Smooth muscle cell of the brain vasculature (primary cell): ENCODE measurements around the gene APOBEC3A.
"Not testable (repeated sequence)": the region's sequence is repeated elsewhere in the genome, so short reads cannot be mapped to it uniquely, and the experiment has no call there.

Experiments used
- DNase-seq: peaks from one replicate; pipeline ENCODE4 v3.0.0-alpha.2; 2012; ENCODE audit warnings: low read depth, low spot score

APOBEC3A gene

DNA sequence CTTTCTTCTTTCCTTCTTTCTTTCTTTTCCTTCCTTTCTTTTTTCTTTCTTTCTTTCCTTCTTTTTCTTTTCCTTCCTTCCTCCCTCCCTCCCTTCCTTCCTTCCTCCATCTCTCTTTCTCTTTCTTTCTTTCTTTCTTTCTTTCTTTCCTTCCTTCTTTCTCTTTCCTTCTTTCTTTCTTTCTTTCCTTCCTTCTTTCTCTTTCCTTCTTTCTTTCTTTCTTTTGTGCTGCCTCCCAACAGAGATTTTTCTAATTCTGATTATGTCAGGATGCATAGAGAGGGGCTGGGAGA, 1.2 kb downstream of the APOBEC3A start:
- not testable (repeated sequence) for DNase-seq

DNA sequence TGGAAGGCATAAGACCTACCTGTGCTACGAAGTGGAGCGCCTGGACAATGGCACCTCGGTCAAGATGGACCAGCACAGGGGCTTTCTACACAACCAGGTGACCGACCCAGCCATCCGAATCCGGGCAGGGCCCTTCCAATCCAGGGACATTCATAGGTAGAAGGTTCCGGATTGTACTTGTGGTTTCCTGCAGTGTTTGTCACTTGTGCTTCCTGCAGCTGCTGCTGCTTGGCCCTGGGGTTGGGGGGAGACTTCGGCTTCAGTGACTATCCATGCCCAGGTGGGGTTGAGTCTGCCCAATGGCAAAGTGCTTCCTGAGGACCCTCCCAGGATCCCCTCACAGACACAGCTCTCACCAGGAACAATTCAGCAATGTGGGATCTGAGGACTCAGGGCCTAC, 2.2 kb downstream of the APOBEC3A start:
- no peak for DNase-seq

DNA sequence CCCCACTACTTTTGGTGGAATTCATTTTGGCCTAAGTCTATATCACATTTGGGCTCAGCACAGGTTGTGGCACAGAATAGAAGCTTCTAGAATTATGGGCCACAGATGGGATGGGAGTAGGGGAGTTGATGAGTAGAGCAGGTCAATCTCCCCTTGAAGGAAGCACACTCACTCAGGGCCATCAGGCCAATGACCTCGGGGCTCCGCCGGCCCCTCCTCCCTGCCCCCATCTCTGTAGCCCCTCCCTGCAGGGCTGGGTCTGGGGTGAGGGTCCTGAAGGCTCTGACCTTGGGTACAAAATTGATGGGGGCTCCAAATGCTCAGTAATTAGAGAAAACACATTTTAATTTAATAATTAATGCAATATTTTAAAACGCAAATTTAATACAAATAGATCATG, 3.3 kb downstream of the APOBEC3A start:
- DNase-seq: not testable (repeated sequence)

DNA sequence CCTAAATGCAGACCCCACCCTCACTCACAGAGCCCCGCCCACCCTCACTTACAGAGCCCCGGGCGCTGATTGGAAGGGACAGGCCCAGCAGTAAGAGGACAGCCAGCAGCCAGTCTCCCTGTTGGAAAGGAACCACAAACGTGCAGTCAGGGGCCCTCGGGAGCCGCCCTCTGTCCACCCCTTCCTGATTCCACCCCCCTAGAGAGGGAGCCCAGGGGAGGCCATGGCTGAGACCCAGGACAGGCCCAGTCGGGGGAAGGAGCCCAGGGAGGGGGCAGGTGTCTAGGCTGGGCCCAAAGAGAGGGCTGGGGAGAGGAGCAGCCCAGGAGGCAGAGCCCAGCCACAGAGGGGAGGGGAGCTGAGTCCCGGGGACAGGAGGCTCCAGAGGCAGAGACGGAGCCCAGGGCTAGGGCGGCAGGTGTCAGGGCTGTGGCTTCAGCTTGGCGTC, 5.9 kb downstream of the APOBEC3A start:
- DNase-seq: not testable (repeated sequence)

DNA sequence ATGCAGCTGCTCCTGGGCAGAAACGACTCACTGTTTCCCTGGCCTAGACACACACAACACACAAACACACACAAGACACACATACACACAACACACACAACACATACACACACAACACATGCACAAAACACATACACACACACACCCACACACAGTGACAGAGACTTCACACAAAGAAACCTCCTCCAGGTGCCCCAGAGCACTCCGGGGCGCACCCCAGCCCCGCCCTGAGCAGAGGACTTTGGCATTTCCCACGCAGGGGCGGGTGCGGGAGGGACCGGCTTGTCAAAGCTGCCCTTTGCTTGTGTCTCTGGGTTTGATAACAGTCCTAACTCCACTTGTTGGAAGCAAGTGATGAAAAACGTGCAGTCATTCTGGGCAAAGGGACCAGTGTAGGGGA, 6.5 kb downstream of the APOBEC3A start:
- no peak for DNase-seq

DNA sequence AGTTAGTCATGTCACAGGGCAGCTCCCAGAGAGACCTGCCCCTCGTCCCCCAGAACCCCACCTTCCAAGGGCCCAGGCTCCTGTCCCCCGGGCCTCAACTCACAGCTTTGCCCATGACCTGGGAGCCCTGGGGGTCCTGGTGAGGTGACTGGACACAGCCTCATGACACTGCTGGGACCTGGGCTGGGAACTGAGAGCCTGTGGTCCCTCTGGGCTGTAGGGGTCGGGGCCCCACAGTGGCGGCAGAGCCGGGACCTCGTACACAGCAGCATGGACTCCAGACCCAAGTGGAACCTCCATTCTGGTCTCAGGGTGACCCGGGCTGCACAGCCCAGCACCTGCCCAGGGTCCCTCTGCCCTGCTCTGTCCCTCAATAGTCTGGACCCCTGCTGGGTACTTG, 6.9 kb downstream of the APOBEC3A start:
- no peak for DNase-seq

DNA sequence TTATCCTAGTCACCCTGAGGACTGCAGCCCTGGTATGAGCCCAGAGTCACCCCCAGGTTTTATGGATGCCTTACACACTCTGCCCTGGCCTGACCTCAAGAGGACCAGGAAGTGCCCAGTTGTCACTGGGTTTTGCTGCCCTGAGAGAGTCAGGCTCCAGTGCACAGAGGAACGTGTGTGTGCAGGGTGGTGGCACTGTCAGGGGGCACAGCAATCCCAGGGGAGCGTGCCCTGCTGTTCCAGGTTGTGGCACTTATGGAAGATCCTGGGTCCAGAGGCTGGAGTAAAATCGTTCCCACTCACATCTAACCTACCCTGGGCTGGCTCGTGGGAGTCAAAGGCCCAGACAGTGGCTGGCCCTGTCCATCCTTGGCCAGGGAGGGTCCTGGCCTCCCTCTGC, 7.6 kb downstream of the APOBEC3A start:
- no peak for DNase-seq

DNA sequence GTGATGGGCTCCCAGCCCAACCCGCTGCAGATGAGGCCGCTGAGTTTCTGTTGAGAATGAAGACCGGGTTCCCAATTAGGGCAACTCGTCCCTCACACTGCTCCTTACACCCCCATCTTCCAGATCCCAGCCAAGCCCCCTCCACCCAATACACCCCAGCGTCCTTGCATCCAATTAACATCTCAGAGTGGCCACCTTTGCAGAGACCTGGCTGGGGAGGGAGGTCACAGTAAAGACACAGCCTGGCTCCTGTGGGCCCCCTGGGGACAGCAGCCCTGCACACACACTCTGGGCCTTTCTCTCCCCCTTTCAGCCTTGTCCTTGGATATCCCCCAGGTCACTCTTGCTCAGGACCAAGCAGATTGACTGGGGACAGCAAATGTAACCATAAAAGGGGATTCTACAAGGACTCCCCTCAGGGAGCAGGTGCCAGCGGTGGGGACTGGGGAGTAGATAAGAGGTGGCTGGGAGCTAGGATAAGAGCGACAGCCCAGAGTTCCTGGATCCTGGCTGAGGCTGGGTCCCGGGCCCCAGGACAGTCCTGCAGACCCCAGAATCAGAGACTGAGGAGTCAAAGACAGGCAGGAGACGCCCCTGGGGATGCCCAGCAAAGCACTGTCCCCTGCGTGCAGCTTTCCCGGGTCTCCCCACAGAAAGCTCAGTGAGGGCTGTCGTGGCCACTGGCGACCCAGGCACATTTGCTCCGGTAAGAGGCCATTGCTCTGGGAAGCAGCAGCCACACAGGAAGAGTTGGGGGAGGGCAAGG, 8.4 kb downstream of the APOBEC3A start:
- DNase-seq: no peak

DNA sequence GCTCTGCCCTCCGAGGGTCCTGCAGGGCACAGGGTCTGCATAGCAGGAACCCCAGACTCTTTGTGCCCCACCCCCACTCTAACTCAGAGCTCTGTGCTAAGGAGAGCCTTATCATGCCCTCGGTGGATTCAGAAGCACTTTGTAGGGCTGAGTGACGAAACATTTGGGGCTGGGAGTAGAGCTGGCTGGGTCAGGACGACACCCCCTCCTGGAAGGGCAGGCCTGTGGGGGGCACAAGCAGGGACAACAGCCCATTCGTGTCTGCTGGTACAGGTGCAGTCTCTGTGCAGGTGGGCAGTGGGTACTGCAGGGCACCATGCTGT, 8.9 kb downstream of the APOBEC3A start:
- no peak for DNase-seq

DNA sequence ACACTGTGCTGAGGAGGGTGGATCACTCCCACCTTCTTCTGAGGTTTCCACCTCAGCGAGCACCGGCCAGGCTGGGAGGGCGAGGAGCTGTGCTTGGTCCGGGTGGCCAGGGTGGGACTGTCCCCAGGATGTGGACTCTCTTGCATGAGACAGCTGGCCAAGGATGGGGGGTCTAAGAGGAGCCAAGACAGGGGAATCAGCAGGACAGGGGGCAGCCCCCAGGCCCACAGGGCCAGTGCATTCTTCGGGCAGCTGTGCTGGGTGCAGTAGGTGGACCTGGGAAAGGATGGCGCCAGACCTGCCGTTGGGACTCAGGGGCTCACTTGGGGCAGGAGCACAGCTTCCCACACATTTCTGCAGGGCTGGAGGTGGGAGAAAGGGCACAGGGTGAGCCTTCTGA, 9.5 kb downstream of the APOBEC3A start:
- no peak for DNase-seq

DNA sequence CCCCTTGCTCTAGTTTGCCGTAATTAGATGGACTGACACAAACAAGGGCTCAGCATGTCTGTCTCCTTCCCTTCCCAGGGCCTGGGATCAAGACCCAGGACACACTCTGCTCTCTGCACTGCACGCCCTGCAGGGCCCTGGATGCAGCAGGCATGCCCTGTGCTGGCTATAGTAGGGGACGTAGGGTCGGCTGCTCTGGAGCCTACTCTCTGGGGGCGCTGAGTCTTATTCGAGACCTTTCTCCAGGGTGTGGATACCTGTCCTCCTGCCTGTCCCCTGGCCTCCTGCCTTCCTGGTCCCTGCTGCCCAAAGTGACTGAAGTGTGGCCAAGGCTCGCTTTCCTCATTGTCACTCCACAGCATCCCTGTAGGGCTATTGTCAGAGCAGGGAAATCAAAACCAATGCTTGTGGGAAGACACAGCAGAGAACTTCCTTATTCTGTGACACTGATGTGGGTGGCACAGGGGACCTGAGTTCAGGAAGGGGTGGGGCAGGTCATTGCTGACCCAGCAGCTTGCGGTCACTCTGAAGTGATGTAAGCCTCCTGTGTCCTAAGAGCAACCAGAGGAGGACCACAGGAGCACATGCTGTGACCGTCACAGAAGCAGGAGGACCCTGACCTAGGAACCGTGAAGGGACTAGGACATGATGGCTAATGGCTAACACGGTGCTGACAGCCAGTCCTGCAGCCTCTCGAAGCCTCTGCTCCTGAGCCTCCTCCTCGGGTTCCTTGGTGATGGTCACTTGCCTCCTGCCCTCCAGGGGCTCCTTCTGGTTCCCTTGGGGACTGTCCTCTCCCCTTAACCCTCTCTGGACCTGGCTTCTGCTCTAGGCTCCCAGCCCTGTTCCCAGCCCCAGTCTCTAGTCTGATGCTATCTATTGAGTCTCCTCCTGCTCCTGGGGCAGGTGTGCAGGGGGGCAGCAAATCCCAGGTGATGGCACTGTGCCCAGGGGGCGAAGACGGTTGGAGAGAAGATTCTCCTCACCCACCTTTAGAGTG, 10.3 kb downstream of the APOBEC3A start:
- no peak for DNase-seq

DNA sequence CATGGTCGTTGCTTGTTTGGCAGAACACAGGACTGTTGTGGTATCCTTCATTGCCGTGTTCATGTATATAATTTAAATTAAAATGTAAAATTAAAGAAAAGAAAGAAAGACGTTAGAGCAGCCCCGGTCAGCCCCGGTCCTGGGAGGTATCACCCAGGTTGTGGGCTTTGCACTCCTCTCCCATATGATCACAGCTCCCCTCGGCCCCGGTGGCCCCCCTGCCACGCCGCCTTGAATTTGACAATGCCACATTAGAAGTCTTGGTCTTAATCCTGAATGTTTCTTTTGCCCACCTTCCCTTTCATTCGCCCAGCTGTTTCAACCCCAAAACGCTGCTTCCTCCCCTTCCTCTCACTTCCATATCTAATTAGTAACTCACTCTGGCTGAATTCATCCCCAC, 11.4 kb downstream of the APOBEC3A start:
- no peak for DNase-seq

DNA sequence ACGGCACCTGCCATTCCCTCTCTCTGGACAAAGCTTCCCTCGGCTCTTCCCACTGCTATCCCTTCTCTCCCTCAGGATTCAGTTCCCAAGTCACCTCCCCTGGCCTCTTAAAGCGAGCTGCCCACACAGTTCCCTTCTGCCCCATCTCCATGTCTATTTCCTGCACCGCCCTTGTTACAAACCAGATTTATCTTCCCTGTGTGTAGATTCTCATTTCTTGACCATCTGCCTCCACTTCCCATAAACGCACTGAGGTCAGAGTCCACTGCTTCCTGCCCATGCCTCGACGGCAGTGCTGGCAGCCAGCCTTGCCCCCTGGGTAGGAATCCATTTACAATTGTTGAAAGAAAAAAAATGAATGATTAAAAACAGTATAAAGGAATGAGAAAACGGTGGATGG, 13.1 kb downstream of the APOBEC3A start:
- no peak for DNase-seq

DNA sequence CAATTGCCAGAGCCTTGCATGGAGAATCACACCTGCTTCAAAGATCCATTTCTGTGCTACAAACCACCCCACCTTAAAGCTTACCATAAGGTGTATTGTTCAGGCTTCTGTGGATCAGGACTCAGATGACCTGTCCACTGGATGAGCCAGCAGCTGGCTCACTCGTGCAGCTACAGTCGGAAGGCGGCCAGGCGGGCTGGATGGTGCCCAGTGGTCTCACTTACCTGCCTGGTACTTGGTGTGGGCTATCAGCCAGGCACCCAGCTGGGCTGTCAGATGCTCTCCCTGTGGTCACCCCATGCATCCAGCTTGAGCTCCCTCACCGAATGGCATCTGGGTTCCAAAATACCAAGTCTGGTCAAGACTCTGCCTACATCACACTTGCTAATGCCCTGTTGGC, 13.8 kb downstream of the APOBEC3A start:
- no peak for DNase-seq

DNA sequence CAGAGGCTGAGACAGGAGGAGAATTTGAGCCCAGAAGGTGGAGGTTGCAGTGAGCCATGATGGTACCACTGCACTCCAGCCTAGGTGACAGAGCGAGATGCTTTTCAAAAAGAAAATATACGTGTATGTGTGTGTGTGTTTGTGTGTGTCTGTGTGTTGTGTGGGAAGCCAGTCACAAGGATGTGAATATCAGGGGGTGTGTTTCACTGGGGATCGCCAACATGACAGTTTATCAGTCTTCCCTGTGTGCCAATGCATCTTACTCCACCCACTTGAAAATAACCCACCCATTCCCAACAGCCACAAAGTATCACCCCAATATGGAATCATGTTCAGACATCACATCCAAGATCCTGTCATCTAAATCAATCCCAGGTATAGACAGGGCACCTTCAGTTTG, 14.4 kb downstream of the APOBEC3A start:
- DNase-seq: no peak

DNA sequence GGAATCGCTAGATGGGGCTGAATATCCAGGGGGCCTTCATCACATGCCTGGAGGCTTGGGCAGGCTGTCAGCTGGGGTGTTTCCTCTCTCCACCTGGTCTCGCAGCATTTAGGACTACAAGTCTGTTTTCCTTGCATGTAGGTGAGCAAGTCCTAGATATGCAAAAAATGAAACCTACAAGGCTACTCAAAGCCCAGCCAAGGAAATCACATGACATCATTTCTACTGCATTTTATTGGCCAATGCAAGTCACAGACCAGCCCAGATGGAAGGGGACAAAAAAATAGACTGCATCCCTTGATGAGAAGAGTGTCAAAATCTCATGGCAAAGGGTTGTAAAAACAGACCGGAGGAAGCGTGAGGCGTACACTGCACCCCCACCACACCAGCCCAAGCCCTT, 15.1 kb downstream of the APOBEC3A start:
- no peak for DNase-seq

DNA sequence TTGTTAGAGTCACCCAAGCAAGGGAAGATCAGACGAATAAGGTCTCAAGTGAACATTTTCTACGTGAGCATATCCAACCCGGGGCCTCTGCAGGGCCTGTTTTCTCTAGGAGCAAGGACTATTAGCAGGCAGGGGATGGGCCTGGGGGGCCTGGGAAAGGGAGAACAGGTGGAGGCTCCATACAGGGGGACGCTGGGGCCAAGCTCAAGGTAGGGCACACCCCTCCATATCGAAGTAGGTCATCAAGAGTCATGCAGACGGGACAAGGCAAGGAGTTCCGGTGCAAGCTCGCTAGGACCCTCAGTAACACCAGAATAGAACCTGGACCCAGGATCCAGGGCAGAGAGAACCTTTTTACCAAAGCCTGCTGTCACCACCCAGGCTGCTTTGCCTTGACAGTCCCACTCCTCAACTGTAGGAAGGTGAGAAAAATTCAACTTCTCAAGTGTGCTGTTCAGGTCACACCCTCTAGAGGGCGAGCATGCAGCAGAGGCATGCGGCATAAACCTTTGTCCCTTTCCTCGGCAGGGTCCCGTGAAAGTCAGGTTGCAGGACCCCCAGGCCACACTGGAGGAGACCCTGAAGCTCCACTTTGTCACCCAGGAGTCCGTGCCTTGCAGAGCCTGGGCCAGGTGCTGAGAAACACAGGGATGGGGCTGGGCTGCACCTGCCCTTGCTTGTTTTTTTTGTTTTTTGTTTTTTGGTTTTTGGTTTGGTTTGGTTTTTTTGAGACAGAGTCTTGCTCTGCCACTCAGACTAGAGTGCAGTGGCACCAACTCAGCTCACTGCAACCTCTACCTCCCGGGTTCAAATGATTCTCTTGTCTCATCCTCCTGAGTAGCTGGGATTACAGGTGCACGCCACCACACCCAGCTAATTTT, 16.1 kb downstream of the APOBEC3A start:
- DNase-seq: no peak

DNA sequence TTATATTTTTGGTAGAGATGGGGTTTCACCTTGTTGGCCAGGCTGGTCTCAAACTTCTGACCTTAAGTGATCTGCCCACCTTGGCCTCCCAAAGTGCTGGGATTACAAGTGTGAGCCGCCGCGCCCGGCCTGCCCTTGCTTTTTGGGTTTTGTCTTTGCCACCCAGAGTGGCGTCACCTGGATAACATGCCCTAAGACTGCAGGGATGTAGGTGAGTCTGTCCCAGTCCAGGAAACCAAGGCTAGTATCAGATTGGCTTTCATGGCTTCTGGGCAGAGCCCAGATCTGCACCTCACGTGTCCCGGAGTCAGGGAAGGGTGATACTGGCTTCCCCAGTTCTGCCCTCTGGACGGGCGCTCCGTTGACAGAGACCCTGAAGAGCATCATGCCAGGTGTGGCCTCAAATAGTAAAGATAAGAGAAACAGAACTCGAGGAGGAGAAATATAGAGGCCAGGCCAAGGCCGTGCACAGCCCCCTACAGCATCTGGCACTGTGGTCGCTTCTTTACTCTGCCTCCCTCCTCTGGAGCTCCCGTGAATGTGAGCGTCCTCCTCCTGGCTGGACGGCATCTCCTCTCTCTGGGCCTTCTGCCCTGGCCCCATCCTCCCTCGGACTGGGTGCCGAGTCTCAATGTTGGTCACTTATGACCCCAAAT, 16.9 kb downstream of the APOBEC3A start:
- DNase-seq: no peak

DNA sequence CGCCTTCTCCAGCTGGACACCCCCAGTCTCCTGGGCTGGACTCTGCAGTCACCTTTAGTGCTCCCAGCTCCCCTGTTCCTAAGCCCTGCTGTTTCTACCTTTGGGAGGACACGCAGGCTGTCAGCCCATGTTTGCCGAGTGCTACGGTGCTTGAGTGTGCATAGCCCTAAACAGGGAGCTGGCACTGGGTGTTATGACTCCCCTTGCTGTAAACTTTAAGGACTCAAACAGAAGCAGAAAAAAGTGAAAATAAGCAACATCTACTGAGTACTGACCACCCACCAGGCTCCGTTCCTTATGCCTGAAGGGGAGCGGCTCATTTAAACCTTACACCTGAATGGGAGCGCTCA, 17.4 kb downstream of the APOBEC3A start:
- DNase-seq: no peak

DNA sequence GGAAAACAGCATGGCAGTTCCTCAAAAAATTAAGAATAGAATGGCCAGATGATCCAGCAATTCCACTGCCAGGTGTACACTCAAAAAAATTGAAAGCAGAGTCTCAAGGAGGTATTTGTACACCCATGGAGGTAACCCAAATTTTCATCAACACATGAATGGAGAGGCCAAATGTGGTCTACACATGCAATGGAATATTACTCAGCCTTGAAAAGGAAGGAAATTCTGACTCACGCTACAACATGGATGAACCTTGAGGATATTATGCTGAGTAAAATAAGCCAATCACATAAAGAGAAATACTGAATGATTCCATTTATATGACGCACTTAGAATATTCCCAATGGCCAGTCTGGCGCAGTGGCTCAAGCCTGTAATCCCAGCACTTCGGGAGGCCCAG, 19.9 kb downstream of the APOBEC3A start:
- DNase-seq: not testable (repeated sequence)

DNA sequence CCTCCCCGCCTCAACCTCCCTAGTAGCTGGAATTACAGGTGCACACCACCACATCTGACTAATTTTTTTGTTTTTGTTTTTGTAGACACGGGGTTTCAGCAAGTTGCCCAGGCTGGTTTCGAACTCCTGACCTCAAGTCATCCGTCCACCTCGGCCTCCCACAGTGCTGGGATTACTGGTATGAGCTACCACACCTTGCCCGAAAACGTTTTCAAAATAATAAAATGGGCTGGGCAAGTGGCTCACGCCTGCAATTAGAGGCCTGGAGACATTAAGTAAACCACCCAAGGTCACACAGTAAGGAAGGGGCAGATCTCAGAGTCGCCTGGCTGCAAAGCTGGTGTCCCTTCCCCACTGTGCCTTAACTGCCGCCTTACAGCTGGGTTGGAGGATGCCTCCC, 23.2 kb downstream of the APOBEC3A start:
- DNase-seq: not testable (repeated sequence)
